Measurements from ENCODE around the gene OR5C1.

OR5C1 gene

GRCh38 chr9:122819326-122819725 is 30.6 kb downstream of the OR5C1 start:
- TF ChIP-seq REST (IDR thresholded peaks at IDR 0.05; ENCODE audit: insufficient replicate concordance, low read depth) (no peak), GABPA (IDR thresholded peaks at IDR 0.05; ENCODE audit: low read depth) (no peak), SPI1 (IDR thresholded peaks at IDR 0.05; ENCODE audit: borderline replicate concordance, low read depth) (no peak), POLR2AphosphoS5 (IDR thresholded peaks at IDR 0.05; ENCODE audit: low read depth) (no peak), CTCF (IDR thresholded peaks at IDR 0.05; ENCODE audit: insufficient read depth, low read length) (no peak)
- Histone ChIP-seq H3K27me3 (ENCODE audit: insufficient read depth, poor library complexity, severe bottlenecking) (no peaks in the 10 kb centered on the region), H3K27ac (replicated peaks) (no peak overlapping the region), H3K4me3 (replicated peaks; ENCODE audit: insufficient read depth, low read length) (no peak overlapping the region)
- no peak for DNase-seq (ENCODE audit: low read depth in 1 of 2, low spot score in 1 of 2)

GRCh38 chr9:122819791-122820489 is 31.2 kb downstream of the OR5C1 start:
- no peak overlapping the region for H3K27ac ChIP-seq (replicated peaks)
- no peak for DNase-seq (ENCODE audit: low read depth in 1 of 2, low spot score in 1 of 2)
- H3K27me3 ChIP-seq (ENCODE audit: insufficient read depth, poor library complexity, severe bottlenecking), result no peaks in the 10 kb centered on the region
- TF ChIP-seq SPI1 (IDR thresholded peaks at IDR 0.05; ENCODE audit: borderline replicate concordance, low read depth), result no peak
- TF ChIP-seq REST (IDR thresholded peaks at IDR 0.05; ENCODE audit: insufficient replicate concordance, low read depth), result no peak
- no peak for TF ChIP-seq CTCF (IDR thresholded peaks at IDR 0.05; ENCODE audit: insufficient read depth, low read length)
- no peak for TF ChIP-seq GABPA (IDR thresholded peaks at IDR 0.05; ENCODE audit: low read depth)
- TF ChIP-seq POLR2AphosphoS5 (IDR thresholded peaks at IDR 0.05; ENCODE audit: low read depth), result no peak
- no peak overlapping the region for H3K4me3 ChIP-seq (replicated peaks; ENCODE audit: insufficient read depth, low read length)

- no peak overlapping the region for H3K4me3 ChIP-seq (replicated peaks; ENCODE audit: insufficient read depth, low read length)
- no peak overlapping the region for H3K27ac ChIP-seq (replicated peaks)
- no peak for TF ChIP-seq GABPA (IDR thresholded peaks at IDR 0.05; ENCODE audit: low read depth)
- TF ChIP-seq CTCF (IDR thresholded peaks at IDR 0.05; ENCODE audit: insufficient read depth, low read length), result no peak
- TF ChIP-seq REST (IDR thresholded peaks at IDR 0.05; ENCODE audit: insufficient replicate concordance, low read depth), result no peak
- no peak for TF ChIP-seq SPI1 (IDR thresholded peaks at IDR 0.05; ENCODE audit: borderline replicate concordance, low read depth)
- TF ChIP-seq POLR2AphosphoS5 (IDR thresholded peaks at IDR 0.05; ENCODE audit: low read depth), result no peak
- no peak for DNase-seq (ENCODE audit: low read depth in 1 of 2, low spot score in 1 of 2)
- H3K27me3 ChIP-seq (ENCODE audit: insufficient read depth, poor library complexity, severe bottlenecking), result no peaks in the 10 kb centered on the region
Measured at GRCh38 chr9:122820490-122820845, 31.7 kb downstream of the OR5C1 start.

All from HL-60 (cell line).